Body of pancreas (tissue), 4 donors: ENCODE measurements around the gene C1orf198.

Source experiments
- CTCF ChIP-seq, 7 experiments: fragments of 450-650 bp in 4 of 7; fragments of 200-600 bp in 3 of 7; sonication (generic) in 3 of 7; IDR thresholded peaks; one replicate each; pipeline ENCODE4 v1.5.1; 2016 to 2019; ENCODE audit warnings: antibody characterized with exemption in 7 of 7
- POLR2A ChIP-seq, 3 donors: fragments of 450-650 bp; IDR thresholded peaks; one replicate each; pipeline ENCODE4 v1.6.1; 2016; ENCODE audit warnings: antibody characterized with exemption in 3 of 3, mild to moderate bottlenecking in 2 of 3

DNA sequence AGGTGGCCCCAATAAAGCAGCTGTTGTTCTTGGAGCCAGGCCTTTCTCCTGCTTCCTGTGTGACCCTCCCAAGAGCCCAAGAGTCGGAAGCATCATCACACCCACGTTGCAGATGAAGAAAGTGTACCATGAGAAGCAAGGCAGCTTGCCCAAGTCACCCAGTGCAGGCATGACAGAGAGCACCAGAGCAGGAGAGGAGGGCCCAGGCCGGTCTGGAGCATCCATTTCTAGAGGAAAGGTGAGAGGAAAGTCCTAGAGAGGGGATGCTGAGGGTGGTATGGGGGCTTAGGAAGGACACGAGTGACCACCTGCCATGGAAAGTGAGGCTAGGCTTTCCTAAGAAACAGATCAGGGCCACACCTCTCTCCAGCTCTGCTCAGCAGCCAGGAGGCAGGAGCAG, 47.0 kb downstream of the C1orf198 start:
- TF ChIP-seq CTCF (IDR thresholded peaks at IDR 0.05): no peak
- no peak for TF ChIP-seq POLR2A (IDR thresholded peaks at IDR 0.05)
